NAMALWA (cell line): ENCODE measurements around the gene TNFSF11.

Experiments used
- DNase-seq: peaks from one replicate; pipeline ENCODE4 v3.0.0-alpha.2; 2015; ENCODE audit warnings: low spot score

TNFSF11 gene

DNA sequence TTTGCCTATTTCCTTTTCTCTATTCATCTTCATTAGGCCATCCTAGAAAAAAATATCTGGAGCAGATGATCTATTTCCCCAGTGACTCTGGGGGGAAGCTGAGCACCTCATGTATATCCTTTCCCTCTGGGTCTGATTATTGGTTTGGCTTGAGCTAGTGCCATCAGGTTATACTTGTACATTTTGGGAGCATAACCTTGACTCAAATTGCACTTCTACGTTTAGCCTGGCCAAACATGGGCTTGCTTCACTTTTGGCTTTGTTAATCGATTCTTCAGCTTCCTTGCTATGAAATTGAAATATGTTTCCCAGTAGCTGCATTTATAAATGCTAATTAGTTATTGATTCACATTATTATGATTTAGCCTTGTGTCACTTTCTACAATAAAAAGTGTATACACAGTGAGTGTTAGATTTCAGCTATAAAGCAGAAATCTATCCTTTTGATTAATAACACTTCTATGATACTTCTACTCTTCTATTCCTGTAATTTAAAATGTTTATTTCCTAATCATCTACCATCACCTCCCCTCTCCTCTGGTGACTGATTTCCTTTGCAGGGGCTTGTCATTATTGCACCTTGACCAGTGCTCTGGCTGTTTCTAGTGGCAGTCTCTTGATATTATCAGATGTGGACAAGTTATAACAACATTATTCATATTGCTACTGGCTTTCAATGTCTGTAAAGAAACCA, 37.3 kb downstream of the TNFSF11 start:
- DNase-seq: no peak

DNA sequence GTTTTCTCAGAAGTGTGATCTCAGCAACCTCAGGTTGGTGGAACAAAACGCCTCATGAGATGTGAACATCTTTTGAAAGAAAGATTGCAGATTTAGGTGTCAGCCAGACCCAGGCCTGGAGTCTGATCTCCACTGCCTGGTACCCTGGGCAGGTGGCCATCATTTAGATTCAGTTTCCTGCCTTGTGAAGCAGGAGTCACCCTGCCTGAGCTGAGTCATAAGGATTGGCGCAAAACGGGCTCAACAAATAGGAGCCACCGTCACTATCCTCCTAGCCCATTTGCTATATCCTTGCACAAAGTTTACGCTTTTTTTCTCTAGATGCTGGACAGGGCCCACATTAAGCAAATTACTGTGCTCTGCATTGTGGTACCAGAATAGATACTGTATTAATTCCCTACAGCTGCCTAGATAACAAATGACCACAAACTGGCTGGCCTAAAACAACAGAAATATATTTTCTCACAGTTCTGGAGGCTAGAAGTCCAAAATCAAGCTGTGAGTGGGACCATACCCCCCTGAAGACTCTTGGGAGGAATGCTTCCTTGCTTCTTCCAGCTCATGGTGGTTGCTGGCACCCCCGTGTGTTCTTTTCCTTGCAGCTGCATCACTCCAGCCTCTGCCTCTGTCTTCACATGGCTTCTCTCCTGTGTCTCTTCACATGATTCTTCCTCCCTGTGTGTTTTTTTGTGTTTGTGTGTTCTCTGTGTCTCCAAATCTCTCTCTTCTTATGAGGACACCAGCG, 38.2 kb downstream of the TNFSF11 start:
- no peak for DNase-seq

DNA sequence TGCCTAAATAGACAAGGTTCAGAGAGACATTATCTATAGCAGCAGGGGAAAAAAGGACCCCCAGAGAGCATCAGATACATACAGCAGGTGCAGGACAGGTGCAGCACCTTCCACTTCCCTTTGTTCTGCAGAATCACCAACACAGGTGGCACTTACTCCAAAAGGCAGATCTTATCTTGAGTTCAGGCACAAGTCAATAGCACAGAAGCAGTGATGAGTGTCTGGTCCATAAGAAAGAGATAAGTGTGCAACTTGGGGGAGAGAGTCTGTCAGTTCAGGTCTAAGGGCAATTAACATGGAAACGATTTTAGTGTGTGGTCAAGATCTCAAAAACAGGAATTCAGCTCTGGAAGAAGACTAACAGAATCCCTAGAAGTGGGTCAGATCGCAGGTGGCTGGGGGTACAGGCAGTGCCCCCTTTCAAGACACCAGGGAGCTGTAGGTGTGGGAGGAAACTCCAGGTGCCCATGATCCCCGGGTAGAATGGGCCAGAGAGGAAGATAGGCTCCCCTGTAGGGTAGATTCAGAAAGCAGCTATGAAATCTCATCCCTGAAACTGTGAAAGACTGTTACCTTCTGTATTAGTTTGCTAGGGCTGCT, 40.6 kb downstream of the TNFSF11 start:
- DNase-seq: no peak

DNA sequence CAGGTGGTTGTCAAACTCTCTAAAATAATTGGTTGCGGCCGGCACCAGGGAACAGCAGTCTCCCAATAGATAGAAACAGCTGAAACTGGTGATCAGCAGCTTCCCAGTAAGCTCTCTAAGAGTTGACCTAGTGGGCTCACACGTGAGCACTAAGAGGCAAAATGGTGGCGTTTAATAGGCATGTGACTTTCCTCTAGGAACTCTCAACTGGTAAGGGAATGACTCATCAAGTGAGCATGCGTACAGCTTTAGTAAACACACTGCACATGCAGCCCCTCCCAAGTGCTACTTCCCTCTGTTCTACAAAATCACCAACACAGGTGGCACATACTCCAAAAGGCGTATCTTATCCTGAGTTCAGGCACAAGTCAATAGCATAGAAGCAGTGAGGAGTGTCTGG, 41.7 kb downstream of the TNFSF11 start:
- DNase-seq: no peak

DNA sequence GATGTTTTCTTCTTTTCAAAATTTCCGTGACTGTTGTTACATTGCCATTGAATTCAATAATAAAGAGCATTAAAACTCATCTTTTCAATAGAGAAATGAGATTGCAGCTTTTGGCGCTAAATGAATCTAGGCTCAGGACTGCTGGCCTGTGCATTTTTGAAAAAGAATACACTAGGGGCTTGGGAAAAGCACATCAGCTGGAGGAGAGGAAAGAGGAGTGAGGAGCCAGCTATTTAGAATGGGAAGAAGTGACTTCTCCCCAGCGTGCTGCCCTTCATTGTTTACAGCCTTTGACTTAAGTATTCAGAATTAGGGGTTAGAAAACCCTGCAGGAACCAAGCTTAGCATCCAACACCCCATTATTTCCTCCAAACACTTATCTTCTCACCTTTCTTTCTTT, 43.3 kb downstream of the TNFSF11 start:
- no peak for DNase-seq

DNA sequence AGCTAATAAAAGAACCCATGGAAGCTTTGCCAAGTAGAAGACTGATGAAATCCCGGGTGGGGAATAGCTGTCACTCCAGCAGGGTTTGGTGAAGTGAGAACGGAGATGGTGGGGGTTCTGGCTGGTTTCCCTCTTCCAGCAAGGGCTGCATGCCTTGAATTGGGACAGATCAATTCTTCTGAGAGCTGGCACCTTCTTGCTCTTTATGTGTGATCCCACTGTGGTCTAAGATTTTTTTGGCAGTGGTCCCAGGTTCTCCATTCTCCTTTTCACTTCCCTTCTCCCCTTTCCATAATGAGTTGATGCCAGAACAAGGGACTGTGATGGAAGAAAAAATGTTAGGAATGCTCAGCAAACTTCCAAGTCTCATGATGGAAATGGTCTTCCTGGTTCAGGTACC, 50.0 kb downstream of the TNFSF11 start:
- DNase-seq: no peak

DNA sequence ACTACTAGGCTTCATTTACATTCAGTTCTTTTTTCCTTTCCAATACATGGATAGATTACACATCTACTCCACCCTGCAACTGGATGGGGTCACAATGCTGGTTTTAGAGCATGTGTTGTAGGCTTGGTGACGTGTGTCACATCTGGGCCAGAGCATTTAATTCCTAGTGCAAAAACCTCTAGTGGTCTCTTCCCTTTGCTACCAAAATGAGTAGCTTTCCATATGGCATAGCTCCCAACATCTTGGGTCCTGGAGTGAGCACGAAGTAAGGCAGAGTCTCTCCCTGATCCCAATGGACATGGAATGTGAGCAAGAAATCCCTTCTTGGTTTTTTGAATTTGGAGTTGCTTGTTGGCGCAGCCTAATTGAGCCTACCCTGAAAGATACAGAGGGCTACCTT, 51.7 kb downstream of the TNFSF11 start:
- no peak for DNase-seq

DNA sequence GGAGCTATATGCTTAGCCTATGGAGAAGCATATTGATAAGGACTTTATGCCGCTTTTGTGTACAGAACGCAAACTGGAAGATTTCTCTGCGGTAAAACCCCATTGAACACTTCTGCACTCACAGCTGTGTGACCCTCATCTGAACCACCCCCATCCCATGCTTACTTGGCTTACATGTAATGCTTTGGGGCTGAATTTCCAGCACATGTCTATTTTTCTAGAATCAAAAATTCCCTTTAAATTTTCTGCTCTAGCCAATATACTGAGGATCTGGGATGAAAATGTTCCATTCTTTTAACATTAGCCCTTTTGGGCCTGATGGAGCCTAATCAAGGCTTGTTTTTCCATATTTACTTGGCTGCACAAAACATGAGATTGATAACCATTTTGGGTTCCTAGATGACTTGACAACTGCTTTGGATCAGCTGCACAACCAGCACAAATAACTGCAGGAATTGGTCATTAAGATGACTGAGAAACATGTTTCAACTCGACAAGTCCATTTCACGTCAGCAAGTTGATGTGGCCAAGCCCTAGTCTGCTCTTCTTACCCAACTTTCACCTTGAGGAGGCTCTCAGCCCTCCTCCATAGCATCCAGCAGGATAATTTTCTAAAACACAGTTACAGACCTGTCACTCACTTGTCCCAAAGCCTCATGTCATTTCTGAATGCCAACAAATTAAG, 52.4 kb downstream of the TNFSF11 start:
- DNase-seq: no peak

DNA sequence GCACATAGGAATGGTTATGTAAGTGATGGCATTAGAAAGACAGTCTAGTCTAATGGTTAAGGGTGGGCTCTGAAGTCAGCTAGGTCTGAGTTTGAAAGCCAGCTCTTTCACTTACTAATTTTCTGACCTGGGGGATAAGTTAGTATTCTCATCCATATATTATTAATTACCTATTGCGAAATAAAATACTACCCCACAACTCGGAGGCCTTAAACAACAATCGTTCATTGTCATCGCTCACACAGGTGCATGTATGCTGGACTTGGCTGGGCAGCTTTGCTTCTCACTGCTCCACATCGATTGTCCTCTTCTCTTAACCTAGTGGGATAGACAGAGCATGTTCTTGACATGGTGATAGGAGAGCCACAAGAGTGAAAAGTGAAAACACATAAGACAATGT, 54.7 kb downstream of the TNFSF11 start:
- DNase-seq: no peak

DNA sequence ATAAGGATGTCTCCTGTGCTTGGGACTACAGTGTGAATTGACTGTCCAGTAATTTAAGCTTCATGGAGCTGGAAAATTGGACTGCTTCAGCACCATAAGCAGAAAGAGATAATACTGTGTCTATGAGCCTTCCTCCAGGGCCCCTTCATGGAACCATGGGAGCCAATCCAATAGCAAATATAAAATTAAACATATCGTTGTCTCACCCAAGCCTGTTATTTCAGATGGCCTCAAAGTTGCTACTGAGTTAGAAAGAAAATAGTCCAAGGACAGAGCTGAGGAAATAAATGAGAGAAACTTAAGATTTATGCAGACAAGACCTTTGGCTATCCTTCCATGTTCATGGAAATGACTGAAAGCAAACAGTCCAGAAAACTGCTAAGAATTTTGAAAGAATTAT, 57.2 kb downstream of the TNFSF11 start:
- no peak for DNase-seq

DNA sequence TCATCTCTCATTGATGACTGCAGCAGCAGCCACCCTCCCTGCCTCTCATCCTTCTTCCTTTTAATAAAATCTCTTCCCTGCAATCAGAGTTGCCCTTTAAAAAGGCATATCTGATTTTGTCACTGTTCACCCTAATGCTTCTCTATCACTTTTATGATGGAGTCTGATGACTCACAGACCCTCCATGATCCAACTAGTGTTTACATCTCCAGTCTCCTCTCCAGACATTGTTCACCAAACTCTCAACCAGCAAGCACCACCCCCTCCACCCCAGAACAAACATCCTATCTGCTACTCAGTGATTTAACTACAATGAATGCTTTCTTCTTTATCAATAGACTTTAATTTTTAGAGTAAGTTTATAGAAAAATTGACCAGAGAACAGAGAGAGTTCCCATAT, 59.5 kb downstream of the TNFSF11 start:
- no peak for DNase-seq

DNA sequence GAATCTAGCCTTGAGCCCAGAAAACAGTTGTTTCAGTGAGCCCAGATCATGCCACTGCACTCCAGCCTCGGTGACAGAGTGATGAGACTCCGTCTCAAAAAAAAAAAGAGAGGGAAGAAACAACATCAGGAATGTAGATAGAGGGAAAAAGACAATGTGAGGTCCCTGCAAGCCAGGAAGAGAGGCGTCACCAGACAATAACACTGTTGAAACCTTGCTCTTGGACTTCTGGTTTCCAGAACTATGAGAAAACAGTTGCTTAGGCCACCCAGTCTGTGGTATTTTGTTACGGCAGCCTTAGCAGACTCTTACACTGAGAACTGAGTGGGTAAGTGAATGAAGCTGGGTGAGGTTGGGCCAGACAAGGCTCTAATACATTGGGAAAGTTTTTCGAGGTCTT, 64.1 kb downstream of the TNFSF11 start:
- DNase-seq: no peak

DNA sequence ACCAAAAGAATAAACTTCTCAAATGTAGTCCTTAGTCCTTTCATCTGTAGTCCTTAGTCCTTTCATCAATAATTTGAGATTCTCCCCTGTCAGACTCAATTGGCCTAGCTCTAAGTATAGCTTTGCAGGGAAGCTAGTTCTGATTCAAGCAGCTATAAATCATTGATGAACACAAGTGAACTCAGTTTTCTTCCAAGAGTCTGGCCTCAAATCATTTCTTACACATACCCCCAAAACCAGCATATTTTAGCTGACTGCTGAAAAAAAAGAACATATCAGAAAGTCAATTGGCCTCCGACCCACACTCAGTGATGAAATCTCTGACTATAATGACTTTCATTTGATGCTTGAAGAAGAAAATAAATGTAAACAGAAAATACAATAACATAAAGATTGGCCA, 64.9 kb downstream of the TNFSF11 start:
- DNase-seq: no peak

DNA sequence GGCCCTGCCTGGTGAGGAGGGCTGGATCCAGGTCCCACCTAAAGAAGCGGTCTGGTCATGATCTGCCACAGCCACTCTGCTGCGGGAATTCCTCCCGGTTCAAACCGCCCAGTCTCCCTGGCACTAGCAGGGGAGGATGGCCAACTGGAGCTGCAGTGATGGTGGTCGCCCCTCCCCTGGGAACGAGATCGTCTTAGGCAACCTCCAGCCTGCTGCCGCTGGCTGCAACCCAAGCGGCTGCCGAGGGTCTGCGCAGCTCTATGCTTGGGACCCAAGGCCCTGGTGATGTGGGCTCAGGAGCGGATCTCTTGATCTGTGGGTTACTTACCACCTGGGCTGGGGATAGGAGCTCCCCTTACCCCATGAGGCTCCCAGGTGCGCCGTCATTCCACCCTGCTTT, 69.1 kb downstream of the TNFSF11 start:
- DNase-seq: no peak

DNA sequence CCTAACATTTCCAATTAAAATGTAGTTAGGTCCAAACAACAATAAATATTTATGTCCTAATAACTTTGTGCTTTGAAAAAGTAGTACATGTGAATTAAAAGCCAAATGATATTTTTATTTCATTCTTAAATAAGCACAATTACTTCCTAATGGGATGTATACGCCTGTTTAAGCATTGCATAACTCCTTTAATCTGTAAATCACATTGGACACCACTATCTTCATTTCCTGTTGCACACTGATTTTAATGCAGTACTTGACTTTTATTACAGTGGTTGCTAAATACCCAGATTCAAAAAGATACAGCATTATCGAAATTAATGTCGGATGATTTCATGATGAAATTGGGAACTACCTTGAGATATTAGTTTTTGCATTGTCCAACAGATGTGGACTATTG, 70.9 kb downstream of the TNFSF11 start:
- DNase-seq: no peak

DNA sequence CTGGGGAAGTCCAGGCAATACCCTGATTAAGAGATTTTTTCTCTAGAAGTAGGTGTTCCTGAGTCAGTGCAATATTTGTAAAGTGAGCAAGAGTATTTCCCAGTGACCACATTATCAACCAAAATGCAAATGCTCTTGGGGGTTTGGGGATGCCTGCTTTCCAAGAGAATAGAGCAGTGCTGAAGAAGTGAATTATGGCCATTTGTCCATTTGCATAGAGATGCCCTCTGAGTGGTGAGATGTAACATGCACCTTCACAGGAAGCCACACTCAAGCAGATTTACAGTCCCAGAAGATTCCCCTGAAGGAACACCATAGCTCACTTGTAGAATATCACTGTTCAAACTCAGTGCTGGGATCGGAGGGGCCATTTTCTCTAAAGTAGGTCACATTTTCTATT, 71.8 kb downstream of the TNFSF11 start:
- no peak for DNase-seq

DNA sequence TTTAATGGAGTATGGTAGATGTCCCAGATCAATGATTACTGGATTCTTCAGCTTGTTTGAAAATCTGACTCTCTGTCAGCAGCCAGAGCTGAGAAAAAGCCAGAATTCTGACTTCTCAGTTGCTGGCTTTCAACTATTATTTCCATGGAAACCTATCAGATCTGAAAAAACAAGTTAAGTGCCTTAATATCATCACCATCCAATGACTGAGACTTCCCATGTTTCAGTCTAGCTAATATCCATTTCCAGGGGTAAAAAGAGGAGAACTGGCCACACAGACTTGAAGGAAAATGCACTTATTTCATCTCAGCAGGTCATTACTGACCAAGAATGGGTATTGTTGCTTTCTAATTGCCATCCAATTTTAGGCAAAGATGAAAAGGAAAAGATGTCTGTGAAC, 75.2 kb downstream of the TNFSF11 start:
- no peak for DNase-seq

DNA sequence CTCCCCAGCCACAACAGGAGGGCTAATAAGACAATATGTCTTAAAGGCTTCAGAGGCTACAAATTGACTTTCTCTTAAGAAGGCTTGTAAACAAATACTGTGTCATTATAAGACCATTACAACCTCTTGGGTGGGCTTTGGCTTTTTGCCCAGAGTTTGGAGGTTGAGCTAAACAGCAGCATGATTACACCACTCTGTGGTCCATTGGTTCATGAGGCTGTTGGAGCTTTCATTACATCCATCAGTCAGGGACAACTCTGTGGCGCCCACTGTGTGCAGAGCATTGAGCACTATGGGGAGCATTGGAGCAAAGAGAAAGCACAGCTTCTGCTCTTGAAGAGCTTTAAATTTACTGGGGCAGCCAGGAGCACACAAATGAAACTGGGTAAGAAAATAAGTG, 75.9 kb downstream of the TNFSF11 start:
- DNase-seq: no peak

DNA sequence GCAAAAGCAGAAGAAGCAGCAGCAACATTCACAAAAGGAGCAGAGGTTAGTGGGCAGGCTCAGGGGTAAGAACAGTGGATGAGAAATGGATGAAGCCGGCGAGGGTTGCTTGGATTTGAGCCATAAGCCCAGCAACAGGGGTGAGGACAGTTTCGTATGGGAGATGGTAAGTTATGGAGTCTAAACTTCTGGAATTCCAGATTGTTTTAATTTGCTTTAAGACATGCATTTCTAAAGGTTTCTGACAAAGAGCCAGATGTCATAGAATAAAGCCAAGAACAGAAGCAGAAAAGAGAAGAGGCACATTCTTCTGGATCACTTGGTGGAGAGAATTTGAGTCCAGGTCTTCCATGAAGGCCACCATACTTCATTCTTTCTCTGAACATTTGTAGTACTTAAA, 76.6 kb downstream of the TNFSF11 start:
- DNase-seq: no peak

DNA sequence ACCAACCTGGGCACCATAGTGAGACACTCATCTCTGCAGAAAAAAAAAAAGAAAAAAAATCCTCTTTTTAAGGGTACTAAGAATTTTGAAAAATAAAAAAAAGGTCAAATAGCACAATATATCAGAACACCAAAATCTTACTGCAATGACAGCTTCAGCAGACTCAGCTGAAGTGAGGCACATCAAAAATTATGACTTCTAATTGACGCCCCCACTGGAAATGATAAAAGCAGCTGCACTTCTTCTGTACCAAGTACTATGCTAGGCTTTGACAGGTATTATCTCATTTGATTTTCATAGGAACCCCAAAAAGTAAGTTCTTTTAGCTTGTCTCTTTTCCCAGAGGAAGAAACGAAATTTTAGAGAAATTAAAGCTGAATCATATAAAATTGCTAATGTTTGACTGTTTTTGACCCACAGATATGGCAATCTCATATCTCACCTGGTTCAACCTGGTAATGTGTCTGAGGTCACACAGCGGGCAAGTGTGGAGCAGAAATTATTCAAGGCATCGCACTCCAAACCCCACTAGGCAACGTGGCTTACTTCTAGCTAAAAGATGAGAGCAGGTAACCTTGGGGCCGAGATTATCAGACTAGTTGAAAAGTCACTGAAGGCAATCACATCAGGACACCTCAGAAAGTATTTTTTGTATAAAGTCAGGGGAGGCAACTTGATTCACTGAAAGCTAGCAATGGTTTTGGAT, 78.1 kb downstream of the TNFSF11 start:
- no peak for DNase-seq

DNA sequence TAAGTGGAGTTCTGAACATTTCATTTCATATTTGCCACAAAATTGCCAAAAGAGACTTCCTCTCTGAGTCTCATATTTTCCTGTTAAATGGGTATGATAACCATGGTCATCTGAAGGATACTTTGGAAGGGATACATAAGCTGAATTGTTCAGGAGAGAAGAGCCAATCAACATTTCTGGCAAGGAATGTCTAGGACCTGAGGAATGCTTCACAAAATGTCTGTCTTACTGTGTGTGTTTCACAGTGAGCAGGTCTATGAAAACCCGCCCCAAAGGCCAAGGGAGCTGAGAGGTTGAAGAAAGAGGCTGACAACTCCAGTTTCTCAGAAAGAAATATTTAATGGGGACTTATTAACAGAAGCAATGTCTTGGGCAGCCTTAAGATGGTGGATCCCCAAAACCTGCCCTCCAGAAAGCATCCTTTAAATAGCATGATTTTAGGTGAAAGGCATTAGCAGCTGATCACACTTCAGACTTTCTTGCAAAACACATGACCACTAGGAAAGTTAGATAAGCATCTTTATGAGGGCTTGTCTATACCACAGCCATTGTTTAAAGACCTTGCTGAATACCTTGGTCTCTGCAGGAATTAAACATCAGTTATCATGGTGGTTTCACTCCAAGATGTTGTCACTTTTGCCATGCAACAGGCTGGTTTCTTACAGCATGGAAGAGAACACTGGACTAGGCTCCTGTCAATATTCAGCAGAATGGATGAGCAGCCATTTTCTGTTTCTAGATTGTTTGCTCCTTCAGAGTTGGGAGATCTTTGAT, 78.9 kb downstream of the TNFSF11 start:
- DNase-seq: no peak

DNA sequence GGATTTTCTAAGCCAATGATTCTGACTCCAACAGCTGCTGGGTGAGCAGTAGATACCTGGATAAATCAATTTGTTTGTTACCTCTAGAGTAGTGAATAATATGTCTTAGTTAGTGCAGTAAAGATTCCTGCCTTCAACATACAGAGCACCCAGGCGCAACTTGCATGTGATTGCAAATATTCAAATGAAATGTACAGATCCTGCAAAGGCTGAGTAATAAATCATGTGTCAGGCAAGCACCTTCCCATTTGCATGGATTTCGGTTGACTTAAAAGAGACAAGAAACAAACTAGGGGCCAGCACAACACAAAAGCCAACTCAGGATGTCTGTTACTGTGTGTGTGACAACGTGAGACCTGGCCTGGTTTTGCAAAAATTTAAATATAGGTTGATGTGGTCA, 79.7 kb downstream of the TNFSF11 start:
- DNase-seq: no peak
